ENCODE measurements around the gene ERAL1. TPM values are rescaled to one million over a fixed set of nuclear protein-coding genes. Genes with fewer than 3 reads are reported as not detected.

ERAL1 gene
- total RNA-seq, 4 donors from 2014 or later: 19.0 to 67.6 (median 32.3) TPM

DNA sequence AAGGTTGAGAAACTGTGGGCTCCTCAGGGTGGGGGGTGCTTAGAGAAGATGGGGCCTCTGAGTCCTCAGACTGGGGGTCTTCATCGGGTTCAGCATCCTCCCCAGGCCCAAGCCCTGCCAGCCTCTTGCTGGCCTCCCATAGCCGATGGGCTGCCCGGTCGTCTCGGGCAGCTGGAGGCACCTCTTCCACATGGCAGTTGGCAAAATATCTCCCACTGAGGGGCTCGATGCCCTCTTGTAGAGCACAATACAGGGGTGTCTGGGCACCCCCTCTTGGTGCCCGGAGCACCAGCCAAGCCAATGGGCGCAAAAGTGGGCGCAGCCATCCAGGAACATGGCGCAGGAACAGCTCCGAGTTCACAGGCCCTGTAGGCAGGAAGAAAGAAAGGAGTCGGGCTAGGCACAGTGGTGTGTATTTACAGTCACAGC lies 43.7 kb downstream of the ERAL1 start:
- Histone ChIP-seq H3K27ac (peak overlapping the region; percentile 93 to 94), H3K27me3 (no peaks in the 10 kb centered on the region), H3K4me1 (peaks cover 0 to 16% of the 10 kb centered on the region in 2 donors), H3K4me3 (no peak overlapping the region), H3K9me3 (no peaks in the 10 kb centered on the region), H3K36me3 (no peaks in the 10 kb centered on the region)
- no peak for TF ChIP-seq POLR2A (IDR thresholded peaks at IDR 0.05)
- TF ChIP-seq, protein P1, sequence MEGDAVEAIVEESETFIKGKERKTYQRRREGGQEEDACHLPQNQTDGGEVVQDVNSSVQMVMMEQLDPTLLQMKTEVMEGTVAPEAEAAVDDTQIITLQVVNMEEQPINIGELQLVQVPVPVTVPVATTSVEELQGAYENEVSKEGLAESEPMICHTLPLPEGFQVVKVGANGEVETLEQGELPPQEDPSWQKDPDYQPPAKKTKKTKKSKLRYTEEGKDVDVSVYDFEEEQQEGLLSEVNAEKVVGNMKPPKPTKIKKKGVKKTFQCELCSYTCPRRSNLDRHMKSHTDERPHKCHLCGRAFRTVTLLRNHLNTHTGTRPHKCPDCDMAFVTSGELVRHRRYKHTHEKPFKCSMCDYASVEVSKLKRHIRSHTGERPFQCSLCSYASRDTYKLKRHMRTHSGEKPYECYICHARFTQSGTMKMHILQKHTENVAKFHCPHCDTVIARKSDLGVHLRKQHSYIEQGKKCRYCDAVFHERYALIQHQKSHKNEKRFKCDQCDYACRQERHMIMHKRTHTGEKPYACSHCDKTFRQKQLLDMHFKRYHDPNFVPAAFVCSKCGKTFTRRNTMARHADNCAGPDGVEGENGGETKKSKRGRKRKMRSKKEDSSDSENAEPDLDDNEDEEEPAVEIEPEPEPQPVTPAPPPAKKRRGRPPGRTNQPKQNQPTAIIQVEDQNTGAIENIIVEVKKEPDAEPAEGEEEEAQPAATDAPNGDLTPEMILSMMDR (IDR thresholded peaks at IDR 0.05): no peak
- intact Hi-C loops (cut with DNase I; ENCODE audit: low total_unique reads): loop anchor here (10.0 kb wide), 1 partner anchor 134 kb away; no protein-coding TSS in a partner anchor
- no peak for DNase-seq

DNA sequence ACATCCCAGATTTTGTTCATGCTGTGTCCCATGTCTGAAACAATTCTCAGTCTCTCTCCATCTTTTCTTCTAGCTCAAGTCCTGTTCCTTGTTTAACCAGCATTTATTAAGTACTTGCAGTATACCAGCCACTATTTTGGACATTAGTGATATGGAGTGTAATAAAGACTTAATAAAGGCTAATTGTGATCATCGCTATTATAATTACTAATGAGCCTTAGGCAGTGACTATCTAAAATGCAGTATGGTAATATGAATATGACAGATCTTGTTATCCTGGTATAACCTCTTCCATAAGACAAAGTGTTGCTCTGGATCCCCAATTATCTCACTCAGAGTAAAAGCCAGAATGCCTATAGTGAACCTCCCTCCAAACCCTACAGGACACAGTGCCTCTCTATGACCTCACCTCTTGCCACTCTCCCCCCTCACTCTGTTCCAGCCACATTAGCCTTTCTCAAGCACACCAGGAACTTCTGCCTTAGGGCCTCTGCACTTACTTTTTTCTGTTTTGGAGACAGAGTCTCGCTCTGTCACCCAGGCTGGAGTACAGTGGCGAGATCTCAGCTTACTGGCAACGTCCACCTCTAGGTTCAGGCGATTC lies 44.5 kb downstream of the ERAL1 start:
- Histone ChIP-seq H3K4me3 (no peak overlapping the region), H3K4me1 (peaks cover 0 to 16% of the 10 kb centered on the region in 2 donors), H3K36me3 (no peaks in the 10 kb centered on the region), H3K9me3 (no peaks in the 10 kb centered on the region), H3K27ac (no peak overlapping the region), H3K27me3 (no peaks in the 10 kb centered on the region)
- no peak for DNase-seq
- no peak for TF ChIP-seq POLR2A (IDR thresholded peaks at IDR 0.05)
- TF ChIP-seq, protein P1 (IDR thresholded peaks at IDR 0.05): no peak
- intact Hi-C loops (cut with DNase I; ENCODE audit: low total_unique reads): loop anchor here (10.0 kb wide), 1 partner anchor 135 kb away; no protein-coding TSS in a partner anchor

DNA sequence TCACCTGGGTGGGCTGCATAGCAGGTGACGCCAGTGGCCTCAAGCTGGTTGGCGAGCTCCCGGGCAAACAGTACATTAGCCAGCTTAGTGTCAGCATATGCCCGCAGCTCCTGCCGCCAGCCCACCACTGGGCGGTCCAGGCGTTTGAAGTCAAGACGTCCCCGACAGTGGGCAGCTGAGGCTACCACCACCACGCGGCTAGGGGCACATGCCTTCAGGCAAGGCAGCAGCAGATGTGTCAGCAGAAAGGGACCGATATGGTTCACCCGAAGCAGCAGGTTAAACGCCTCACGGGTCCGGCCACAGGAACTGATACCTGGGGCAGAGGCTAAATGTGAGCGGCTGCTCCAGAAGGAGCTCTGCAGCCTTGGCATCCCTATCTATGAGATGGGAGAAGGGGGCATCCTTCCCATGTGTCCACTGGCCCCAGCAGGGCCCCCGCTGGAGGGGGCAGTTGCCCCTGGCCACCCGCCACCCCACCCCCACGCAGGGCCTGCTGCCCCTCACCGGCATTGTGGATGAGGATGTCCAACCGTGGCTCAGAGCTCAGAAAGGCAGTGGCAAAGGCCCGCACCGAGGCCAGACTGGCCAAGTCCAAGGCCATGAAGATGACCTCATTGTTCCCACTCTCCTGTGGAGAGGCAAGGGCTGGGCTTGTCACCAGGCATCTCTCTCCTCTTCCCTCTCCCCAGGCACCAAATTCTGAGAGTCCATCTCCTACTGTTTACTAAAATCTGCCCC lies 46.3 kb downstream of the ERAL1 start:
- no peaks in the 10 kb centered on the region for H3K36me3 ChIP-seq
- TF ChIP-seq POLR2A (IDR thresholded peaks at IDR 0.05): no peak
- TF ChIP-seq, protein P1 (IDR thresholded peaks at IDR 0.05): no peak
- peaks cover 0 to 16% of the 10 kb centered on the region in 2 donors for H3K4me1 ChIP-seq
- no peak overlapping the region for H3K27ac ChIP-seq
- H3K4me3 ChIP-seq: no peak overlapping the region
- no peaks in the 10 kb centered on the region for H3K27me3 ChIP-seq
- intact Hi-C loops (cut with DNase I; ENCODE audit: low total_unique reads): loop anchor here (5.0 kb wide), 1 partner anchor 51 kb away; the partner anchor contains the start of gene PHF12
- H3K9me3 ChIP-seq: no peaks in the 10 kb centered on the region
- no peak for DNase-seq

DNA sequence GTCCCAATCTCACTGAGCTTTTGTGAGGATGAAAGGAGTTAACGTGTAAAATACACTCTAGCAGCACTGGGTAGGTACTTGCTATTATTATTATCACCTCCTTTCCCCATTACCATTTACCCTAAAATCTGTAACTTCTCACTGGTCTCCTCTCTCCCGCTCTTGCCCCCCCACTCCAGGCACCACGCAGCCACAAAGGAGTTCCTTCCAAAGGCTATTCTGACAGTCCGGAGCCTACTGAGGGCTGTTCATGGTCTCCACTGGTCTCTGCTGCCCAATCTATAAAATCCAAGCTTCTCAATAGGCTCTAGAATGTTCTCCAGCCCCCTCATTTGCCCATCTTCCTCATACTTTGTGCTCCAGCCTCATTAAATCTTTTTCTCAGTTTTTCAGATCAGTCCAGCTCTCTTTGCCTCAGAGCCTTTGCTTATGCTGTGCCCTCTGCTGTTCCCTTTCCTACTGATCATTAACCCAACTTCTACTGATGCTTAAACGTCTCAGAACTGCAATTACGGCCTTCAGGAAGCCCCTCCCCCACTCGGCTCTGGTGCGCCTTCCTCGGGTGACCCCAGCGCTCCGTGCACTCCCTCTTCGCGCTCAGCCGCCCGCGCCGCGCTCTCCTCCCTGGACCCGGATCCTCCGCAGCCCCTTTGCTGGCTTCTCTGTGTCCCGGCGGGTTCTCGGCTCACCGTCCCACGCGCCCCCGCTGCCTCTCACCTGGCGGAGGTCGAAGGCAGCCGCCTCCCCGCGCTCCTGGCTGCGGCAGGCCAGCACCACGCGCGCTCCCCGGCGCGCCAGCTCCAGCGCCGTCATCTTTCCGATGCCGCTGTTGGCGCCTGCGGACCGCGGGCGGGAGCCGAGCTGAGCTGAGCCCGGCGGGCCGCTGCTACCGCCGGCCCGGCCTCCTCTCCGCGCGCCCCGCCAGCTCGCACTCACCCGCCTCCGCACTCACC lies 47.3 kb downstream of the ERAL1 start:
- intact Hi-C loops (cut with DNase I; ENCODE audit: low total_unique reads): loop anchor here (5.0 kb wide), 1 partner anchor 50 kb away; the partner anchor contains the start of gene PHF12
- H3K4me3 ChIP-seq: peak overlapping the region; percentile 42 to 74
- peaks cover 0 to 12% of the 10 kb centered on the region in 2 donors for H3K4me1 ChIP-seq
- TF ChIP-seq, protein P1 (IDR thresholded peaks at IDR 0.05): no peak
- TF ChIP-seq POLR2A (IDR thresholded peaks at IDR 0.05): no peak
- no peaks in the 10 kb centered on the region for H3K9me3 ChIP-seq
- no peaks in the 10 kb centered on the region for H3K36me3 ChIP-seq
- H3K27ac ChIP-seq: peak overlapping the region; percentile 66 to 89
- DNase-seq: peak; percentile 41 to 43
- H3K27me3 ChIP-seq: no peaks in the 10 kb centered on the region
